NCI-H524 (cell line): ENCODE measurements around the gene CRTC1.
A peak's percentile ranks its signal among the peaks of the same experiment; 100 is the strongest.

Experiments used
- DNase-seq, 2 experiments: peaks; one replicate each; lab custom pipeline; 2025; lab: John Stamatoyannopoulos, UW

Gene CRTC1

DNA sequence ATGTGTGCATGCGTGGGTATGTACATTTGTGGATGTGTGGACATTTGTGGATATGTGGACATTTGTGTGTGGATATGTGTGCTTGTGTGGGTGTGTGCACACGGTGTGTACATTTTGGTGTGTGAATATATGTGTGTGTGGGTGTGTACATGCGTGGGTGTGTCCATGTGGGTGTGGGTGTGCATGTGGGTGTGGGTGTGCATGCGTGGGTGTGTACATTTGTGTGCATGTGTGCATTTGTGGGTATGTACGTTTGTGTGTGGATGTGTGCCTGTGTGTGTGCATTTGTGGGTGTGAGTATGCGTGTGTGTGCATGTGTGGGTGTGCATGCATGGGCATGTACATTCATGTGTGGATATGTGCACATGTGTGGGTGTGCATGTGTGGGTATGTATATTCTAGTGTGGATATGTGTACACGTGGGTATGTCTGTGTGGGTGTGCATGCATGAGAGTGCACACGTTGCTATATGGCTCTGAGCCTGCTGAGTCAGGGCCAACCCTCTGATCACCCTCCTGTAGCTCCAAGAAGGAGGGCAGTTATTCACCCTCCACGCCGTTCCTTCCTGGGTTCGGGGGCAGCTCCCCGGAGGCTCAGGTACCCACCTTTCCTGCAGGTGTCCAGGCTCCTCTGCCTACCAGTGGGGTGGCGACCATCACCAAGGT is 87.3 kb downstream of the CRTC1 start:
- DNase-seq, result no peak

DNA sequence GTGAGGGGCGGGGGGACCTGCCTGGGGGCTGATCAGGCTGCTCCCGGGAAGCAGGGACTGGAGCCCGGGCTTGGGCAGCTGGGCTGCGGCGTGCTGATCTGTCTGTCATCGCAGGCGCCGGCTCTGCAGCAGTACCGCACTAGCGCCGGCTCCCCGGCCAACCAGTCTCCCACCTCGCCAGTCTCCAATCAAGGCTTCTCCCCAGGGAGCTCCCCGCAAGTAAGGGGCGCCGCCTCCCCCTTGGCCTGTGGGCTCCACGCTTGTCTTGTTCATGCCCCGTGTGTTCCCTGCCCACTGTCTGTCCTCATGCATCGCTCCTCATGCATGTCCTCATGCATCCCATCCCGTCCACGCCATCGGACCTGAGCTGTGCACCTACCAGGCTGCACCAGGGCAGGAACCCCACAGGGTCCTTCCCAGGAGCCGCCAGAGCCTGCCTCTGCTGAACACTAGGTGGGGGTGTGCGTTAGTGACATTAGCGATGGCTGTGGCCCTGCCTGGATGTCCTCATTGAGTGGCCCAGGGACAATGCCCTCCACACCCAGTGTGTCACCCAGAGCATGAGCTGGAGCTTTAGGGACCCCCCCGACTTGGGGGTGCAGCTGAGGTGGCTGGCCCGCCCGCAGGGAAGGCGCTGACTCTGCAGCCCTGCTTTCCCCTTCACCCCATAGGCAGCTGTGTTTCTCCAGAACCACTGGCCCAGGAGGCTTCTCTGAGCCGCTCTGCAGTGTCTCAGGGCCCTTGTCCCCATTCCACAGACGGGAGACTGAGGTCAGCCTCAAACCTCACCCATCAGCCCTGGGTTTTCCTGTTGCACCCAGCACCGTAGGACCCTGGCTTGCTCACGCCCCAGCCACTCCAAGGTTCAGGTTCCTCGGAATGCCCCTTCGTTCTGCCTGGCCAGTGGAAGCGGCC is 88.1 kb downstream of the CRTC1 start:
- DNase-seq, result peak in 1 of 2 experiments; percentile 27

DNA sequence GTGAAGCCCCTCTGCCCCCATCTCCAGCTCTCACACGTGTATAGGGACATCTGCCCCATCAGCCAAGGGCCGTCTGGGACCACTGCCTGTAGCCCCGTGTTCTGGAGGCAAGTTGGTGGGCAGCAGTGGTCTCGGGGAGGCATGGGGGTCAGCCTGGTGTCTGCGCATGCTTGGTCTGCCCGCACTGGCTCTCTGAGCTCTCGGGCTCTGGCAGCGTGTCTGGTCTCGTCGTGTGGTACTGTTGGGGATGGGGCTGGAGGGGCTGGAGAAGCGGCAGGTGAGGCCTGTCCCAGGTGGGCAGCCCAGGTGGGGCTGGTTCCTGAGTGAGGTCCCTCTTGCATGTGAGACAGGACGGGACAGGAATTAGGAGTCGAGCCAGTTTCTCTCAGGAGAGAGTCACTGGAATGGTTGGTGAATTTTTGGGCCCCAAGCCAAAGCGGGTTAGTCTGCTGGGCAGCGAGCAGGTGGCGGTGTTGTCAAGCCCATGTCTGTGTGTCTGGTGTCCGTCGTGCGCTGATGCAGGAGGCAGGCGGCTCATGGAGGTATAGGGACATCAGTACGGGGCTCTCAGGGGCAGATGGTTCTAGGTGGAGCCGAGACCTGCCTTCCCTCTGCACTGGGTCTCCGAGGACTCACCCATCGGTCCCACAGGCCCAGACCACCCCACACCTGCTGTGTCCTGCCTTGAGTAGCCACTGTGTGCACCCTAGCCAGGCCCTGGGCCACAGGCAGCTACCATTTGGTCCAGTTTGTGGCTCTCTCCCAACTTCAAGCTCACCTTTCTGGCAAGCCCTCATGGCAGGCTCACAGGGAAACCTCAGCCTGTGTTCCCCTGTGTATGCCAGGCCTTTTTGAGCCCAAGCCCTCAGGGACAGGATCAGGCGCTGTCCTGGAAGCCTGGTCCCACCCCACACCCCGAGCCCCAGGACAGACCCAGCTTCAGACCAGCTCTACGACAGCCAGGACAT is 89.4 kb downstream of the CRTC1 start:
- no peak for DNase-seq

DNA sequence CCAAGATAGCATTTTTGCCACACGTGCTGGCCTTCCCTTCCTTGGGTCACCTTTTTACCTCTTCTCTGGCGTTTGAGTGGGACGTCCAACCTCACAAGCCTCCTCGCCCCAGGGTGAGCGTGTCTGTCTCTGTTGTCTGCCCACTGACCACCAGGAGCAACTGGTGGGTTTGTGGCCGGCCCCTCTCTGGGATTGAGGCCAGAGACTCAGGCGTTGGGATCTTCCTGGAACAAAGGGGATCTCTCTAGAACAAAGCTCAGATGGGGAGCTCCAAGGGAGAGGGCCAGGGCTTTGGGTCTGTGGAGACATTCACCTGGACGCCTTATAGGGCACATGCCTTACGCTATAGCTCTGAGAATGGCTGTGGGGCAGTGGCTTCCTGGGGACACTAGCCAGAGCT is 90.2 kb downstream of the CRTC1 start:
- DNase-seq, result no peak

DNA sequence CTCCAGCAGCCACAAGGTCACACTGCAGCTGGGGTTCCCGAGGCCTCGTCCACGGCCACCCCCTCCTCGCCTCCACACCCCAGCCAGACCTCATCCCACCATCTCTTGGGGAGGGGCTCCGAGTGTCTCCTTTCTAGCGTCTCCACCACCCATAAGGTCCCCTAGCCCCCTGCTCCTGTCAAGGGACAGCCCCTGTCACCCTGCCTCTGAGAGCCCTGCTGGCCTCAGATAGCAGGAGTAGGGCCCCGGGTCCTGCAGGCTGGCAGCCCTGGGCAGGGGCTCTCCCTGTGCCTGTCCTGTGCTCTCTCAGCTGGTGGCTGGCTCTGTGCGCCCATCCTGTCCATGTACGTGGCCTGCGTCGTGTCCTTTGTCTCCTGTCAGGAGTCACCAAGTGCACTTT is 90.6 kb downstream of the CRTC1 start:
- no peak for DNase-seq

DNA sequence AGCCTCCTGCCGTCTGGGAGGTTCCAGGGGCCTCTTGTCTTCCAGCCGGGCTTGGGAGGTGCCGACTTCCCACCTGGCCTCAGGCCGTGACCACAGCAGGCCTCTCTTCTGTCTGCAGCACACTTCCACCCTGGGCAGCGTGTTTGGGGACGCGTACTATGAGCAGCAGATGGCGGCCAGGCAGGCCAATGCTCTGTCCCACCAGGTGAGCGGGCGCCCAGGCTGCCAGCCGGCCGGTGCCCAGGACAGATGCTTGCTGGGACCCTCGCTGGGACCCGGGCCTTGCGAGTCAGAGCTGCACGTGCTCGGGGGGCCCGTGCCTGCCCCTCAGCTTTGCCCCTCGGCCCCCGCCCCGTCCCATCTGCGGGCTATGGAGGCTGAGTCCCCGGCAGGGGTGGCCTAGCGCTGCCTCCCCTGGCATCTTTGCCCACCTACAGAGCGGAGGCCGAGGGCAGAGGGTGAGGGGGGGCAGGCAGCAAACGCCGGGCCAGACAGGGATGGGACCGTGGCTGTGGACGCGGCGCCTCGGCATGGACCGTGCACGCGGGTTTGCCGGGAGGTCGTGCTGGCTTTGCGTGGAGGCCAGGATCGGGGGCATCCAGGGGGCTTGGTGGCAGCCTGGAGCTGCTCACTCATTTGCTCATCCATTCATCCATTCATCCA is 91.4 kb downstream of the CRTC1 start:
- DNase-seq, result no peak

DNA sequence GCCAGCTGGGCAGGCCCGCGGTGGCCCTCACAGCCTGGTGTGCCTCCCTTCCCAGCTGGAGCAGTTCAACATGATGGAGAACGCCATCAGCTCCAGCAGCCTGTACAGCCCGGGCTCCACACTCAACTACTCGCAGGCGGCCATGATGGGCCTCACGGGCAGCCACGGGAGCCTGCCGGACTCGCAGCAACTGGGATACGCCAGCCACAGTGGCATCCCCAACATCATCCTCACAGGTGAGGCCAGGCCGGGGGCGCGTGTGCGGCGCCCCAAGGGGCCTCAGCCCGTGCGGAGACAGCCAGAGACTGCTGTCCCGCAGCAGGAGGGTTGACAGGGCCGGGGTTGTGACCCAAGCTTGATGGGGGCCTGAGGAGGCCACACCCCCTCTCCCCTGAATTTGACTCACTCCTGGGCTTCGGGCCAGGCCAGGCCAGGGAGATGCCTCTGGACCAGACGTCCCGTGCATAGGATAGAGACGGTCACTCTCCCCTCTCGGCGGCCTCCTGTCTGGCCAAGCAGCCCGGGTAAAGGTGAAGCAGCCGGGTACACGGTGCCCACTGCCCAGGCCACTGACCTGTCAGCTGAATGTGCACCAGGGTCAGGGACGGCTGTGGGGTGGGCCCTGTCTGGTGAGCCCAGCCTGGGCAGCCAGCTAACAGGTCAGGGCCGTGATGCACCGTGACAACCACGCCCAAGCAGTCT is 92.3 kb downstream of the CRTC1 start:
- DNase-seq, result no peak

DNA sequence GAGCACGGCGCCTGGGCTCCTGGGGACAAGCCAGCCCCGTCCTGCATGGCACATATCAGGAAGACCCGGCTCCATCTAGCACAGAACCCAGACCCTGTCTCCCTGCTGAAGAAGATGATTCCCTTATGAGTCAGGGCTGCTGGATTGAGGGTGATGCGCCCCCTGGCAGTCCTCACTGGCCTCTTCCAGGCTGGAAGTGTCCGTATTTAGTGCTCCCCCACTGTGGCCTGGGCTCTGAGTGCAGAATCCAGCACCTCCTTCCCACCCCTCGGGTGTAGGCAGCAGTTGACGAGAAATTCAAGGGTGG is 92.8 kb downstream of the CRTC1 start:
- DNase-seq, result no peak

DNA sequence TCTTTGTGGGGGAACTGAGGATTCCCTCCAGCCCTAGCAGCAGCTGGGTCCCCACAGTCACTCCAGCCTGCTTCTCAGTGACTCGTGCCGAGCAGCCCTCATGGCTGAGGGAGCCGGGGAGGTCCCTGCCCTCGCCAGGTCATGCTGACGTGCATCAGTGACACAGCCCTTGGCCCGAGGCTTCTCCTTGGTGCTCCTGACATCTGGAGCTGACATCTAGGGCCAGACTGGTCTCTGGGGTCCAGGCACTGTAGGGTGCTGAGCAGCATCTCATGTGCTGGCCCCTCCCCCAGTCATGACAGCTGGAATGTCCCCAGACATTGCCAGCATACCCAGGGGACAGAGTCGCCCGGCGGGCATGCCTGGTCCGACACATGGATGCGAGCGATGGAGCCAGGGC is 93.3 kb downstream of the CRTC1 start:
- no peak for DNase-seq

DNA sequence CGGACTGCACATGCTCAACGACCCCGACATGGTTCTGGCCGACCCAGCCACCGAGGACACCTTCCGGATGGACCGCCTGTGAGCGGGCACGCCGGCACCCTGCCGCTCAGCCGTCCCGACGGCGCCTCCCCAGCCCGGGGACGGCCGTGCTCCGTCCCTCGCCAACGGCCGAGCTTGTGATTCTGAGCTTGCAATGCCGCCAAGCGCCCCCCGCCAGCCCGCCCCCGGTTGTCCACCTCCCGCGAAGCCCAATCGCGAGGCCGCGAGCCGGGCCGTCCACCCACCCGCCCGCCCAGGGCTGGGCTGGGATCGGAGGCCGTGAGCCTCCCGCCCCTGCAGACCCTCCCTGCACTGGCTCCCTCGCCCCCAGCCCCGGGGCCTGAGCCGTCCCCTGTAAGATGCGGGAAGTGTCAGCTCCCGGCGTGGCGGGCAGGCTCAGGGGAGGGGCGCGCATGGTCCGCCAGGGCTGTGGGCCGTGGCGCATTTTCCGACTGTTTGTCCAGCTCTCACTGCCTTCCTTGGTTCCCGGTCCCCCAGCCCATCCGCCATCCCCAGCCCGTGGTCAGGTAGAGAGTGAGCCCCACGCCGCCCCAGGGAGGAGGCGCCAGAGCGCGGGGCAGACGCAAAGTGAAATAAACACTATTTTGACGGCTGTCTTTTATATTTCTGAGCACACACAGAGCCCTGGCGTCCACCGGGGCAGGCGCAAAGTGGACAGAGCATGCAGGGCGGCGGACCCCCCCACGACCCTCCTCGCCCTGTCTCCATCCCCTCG is 94.0 kb downstream of the CRTC1 start:
- no peak for DNase-seq

DNA sequence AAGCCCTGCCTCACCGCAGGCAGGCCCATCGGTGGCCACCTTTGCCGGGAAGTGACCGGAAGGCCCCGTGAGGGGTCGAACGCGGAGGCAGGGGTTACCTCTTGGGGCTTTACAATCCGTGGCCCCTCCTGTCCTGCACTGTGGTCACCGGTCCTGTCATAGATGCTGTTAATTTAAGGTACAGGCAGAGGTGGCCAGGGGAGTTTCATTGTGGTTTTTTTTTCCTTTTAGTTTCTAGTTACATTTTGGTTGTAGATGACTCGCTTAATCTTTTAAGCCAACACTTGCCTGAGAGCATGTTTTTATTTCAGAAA is 94.6 kb downstream of the CRTC1 start:
- DNase-seq, result no peak

DNA sequence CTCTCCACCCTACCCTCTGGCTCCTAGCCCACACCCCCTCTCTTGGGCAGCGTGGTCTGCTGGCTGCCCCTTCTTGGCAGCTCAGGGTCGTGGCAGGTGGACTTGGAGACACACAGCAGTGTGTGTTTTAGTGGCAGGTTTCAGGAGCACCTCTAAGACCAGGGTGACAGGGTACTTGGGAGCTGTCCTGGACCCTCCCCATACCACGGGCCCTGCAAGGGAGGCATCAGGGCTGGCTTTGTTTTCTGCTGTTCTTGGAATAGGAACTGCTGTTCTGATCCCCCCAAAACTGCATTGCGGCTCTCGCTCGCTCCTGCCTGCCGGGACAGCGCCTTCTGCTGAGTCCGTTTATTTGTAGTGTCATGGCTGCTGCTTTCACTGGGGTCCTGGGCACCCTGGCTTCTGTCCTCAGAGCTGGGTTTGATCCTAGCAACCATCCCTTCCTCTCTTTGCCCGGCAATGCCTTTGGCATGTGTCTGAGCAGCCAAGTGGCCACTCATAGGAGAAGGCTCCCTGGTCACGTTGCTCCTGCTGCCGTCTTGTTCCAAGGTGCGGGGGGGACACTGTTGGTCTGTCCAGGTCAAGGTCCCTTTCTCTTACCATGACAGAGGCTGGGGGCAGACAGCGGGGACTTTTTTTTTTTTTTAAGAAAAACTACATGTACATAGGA is 95.5 kb downstream of the CRTC1 start:
- no peak for DNase-seq

DNA sequence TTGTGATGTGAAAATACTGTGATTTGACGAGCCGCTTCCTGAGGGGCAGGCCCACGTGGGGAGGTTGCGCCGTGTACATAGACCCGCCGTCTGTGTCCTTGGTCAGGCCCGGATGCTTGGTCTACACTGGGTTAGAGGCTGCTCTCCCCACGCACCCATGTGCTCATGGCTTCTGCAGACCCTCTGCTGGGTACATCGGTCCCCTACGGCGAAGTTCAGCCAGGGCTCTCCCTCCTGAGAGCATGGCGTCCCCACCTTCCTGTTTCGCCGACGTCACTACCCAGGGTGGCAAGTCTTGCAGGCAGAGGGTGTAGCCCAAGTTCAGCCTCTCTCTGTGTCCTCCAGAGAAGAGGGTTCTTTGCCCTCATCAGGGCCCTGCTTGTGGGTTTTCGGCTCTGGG is 96.6 kb downstream of the CRTC1 start:
- no peak for DNase-seq

DNA sequence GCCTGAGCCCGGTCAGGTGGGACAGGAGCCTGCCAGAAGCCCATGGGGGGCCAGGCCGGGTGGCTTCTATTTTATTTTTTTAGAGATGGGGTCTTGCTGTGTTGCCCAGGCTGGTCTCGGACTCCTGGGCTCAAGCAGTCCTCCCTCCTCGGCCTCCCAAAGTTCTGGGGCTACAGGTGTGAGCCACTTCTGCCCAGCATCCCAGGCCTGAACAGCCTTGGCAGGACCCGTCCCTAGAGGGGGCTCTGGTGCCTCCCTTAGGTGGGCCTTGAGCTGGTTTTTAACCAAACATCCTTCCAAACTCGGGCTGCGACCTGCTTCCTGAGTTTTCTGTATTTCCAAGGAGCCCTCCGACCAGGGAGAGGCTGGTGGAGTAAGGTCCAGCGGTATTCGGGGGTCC is 97.2 kb downstream of the CRTC1 start:
- no peak for DNase-seq

DNA sequence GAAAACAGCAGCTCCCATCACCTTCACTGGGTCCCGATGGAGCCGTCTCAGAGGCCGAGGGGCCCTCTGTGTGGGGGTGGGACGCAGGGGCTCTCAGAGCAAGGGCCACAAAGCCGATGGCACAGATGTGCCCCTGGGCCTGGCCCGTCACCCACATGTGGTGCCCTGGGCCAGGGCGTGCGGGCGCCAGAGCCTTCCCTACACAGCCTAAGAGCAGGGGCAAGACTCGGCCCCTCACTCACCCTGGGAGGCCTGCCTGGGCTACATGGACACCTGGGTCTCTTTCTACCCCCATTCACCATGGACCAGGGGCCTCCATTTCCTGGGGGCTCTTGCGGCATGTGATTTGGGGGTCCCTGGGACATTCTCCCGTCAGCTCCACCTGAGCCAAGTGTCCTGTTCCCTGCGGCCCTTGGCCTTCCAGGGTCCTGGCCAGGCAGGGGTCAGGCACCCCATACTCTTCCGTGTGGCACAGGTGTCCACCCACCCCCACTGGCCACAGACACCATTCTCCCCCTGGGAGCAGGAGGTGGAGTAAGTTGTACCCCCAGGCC is 97.6 kb downstream of the CRTC1 start:
- no peak for DNase-seq

DNA sequence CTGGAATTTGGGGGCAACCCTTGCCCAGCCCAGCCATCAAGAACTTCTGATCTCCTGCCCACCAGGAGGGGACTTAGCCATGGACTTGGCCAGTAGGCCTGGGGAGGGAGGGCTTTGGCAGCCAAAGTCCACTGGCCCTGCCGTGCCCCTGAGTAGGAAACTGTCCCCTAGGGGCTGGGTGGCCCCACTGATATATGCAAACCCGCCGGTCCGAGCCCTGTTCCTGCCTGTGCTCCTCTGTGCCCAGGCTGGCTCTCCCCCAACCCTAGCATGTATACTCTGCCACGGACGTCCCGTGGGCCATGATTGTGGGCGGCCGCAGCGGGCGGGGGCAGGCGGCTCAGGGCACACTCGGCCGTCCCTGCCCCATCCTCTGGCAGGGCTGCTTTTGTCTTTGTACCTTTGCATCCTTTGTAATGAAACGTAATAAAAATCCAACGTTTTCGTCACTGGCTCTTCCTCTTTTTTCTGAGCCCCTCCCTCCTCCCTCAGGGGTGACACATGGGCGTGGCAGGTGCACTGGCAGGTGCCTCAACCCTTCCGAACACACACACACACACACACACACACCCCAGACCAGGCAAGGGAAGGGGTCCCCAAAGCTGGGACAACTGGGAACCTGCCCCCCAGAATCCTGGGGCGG is 98.5 kb downstream of the CRTC1 start:
- DNase-seq, result no peak

DNA sequence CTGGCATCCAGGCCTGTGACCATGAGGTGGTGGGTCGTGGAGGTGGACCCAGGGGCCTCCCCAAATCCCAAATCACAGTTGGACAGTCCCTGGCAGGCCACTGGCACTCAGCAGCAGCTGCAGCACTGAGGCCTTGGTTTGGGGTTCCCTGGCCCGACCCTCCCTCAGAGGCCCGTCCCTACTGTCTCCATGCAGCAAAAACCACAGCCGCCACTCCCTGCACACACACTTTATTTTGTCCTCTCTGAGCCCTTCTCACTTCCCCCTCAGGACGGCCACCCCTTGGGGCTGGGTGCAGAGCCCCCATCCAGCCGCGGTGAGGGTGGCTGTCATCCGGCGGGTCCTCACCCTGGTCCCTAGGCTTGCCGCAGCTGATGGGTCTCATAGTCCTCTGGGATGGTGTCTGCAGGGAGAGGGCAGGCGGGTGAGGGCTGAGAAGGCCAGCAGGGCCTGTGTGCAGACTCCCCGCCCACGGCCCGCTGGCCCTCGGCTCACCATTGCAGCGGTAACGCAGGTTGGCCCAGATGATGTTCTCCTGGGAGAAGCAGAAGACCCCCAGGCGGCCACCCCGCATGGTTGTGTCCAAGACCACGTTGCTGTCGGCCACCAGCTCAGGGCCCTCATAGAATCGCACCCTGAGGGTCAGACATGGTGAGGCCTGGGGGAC is 99.2 kb downstream of the CRTC1 start:
- no peak for DNase-seq

DNA sequence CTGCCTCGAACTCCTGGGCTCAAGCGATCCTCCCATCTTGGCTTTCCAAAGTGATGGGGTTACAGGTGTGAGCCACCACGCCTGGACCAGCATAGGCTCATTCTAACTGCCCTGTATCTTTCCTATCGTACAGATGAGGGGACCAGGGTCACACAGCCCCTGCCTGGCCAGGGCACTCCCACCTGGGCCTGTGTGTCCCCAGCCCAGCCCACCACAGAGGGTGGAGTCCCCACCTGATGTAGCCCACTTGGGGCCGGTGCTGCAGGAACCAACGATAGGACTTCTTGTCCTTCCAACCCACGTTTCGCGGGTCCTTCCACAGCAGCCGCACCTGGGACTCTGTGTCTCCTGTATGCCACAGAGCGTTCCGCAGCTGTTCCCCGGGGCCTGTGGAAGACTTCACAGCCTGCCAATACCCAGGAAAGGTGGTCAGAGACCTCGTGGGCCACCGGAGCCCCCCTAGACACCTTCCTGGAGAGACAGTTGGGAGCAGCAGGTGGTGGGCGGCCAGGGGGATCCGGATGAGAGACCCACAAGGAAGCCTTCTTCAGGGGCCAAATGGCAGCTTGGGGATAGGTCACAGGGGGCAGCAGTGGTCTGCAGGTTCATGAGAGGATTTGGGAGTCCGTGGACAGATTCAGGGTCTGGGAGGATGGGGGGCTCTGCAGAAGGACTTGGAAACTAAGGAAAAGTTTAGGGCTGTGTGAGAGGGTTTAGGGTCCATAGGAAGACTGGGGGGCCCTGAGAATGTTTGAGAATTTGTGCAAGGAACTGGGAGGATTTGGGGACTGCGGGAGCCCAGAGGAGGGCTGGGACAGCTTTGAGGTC is 100.7 kb downstream of the CRTC1 start:
- no peak for DNase-seq
